Left renal pelvis (tissue), 4 donors: ENCODE data around the gene PTX4. TPM values are rescaled to one million over a fixed set of nuclear protein-coding genes. Genes with fewer than 3 reads are reported as not detected.

Experiments
- DNase-seq, 4 donors: peaks; one replicate each; pipeline ENCODE4 v3.0.0-alpha.2; 2013; ENCODE audit warnings: low read depth in 4 of 4, low spot score in 3 of 4
- polyA plus RNA-seq, 4 donors: library from polyadenylated mRNA; unstranded; fragments of 120-200 nt; gene quantifications; one replicate each; pipeline ENCODE4 v1.2.1, GENCODE V29; 2013; ENCODE audit not compliant: insufficient read length in 4 of 4

Gene PTX4
- polyA plus RNA-seq, 4 donors: 0.11 TPM; not detected in 3

GRCh38 chr16:1524366-1524765 lies 35.6 kb upstream of the PTX4 start:
- DNase-seq: no peak

GRCh38 chr16:1523581-1524245 lies 35.0 kb upstream of the PTX4 start:
- DNase-seq: no peak

GRCh38 chr16:1520461-1520860 lies 31.7 kb upstream of the PTX4 start:
- DNase-seq: no peak

GRCh38 chr16:1519831-1520230 lies 31.1 kb upstream of the PTX4 start:
- DNase-seq: no peak

GRCh38 chr16:1518626-1519135 lies 29.9 kb upstream of the PTX4 start:
- DNase-seq: no peak

- DNase-seq: no peak
These were observed 25.8 kb upstream of the PTX4 start for GRCh38 chr16:1514507-1514906.

GRCh38 chr16:1512774-1513173 lies 24.0 kb upstream of the PTX4 start:
- DNase-seq: no peak

GRCh38 chr16:1511662-1512569 lies 23.2 kb upstream of the PTX4 start:
- no peak for DNase-seq

GRCh38 chr16:1510941-1511351 lies 22.2 kb upstream of the PTX4 start:
- no peak for DNase-seq

GRCh38 chr16:1510272-1510671 lies 21.5 kb upstream of the PTX4 start:
- DNase-seq: no peak

GRCh38 chr16:1509307-1510221 lies 20.8 kb upstream of the PTX4 start:
- no peak for DNase-seq

GRCh38 chr16:1508494-1509187 lies 19.9 kb upstream of the PTX4 start:
- DNase-seq: no peak

GRCh38 chr16:1506494-1507213 lies 17.9 kb upstream of the PTX4 start:
- no peak for DNase-seq

GRCh38 chr16:1505912-1506311 lies 17.2 kb upstream of the PTX4 start:
- DNase-seq: no peak

GRCh38 chr16:1505073-1505844 lies 16.5 kb upstream of the PTX4 start:
- DNase-seq: no peak

- DNase-seq: no peak
These were observed 14.6 kb upstream of the PTX4 start for GRCh38 chr16:1503110-1503955.

GRCh38 chr16:1502092-1503004 lies 13.6 kb upstream of the PTX4 start:
- no peak for DNase-seq
